ENCODE measurements around the gene S100A6. TPM values are rescaled to one million over a fixed set of nuclear protein-coding genes. Genes with fewer than 3 reads are reported as not detected.
A peak's percentile ranks its signal among the peaks of the same experiment; 100 is the strongest.
"Not testable (repeated sequence)": the region's sequence is repeated elsewhere in the genome, so short reads cannot be mapped to it uniquely, and the experiment has no call there.

S100A6 gene
- total RNA-seq, 4 donors from 2014 or later: 315 to 566 (median 427) TPM

DNA sequence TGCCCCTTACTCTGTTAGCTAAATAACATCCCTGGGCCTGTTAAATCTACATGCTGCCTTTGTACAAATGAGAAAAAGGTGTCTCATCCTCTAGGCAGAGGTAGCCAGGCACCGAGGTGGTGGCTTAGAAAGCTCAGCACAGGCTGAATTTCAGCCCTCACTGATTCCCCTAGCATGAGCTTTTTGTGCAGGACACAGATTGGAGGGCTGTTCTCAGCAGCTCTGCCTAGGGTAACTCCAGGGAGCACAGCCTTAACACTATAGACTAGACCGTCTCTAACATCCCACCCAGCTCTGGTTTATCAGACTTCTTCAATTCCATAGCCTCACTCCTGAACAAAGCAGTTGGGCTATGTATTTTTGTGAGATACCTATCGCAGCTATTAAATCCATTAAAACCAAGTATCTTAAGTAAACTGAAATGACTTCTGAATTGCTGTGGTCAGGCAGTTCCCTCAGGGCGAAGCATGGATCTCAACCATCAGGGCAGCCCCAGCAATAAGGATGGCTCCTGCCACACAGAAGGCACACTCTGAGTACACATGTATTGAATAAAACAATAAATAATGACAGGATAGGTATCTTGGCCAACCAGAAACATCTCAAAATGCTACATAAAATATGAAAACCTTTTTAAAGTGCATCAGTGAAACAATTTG, 14.8 kb downstream of the S100A6 start:
- ATAC-seq (ENCODE audit: low FRiP score): no peak

GRCh38 chr1:153520137-153520691, 15.6 kb downstream of the S100A6 start:
- ATAC-seq (ENCODE audit: low FRiP score): not testable (repeated sequence)

More for the DNA sequence above, 14.8 kb downstream of the S100A6 start:
- DNase-seq (ENCODE audit: low spot score): no peak
- TF ChIP-seq, protein P1, sequence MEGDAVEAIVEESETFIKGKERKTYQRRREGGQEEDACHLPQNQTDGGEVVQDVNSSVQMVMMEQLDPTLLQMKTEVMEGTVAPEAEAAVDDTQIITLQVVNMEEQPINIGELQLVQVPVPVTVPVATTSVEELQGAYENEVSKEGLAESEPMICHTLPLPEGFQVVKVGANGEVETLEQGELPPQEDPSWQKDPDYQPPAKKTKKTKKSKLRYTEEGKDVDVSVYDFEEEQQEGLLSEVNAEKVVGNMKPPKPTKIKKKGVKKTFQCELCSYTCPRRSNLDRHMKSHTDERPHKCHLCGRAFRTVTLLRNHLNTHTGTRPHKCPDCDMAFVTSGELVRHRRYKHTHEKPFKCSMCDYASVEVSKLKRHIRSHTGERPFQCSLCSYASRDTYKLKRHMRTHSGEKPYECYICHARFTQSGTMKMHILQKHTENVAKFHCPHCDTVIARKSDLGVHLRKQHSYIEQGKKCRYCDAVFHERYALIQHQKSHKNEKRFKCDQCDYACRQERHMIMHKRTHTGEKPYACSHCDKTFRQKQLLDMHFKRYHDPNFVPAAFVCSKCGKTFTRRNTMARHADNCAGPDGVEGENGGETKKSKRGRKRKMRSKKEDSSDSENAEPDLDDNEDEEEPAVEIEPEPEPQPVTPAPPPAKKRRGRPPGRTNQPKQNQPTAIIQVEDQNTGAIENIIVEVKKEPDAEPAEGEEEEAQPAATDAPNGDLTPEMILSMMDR (IDR thresholded peaks at IDR 0.05): no peak

DNA sequence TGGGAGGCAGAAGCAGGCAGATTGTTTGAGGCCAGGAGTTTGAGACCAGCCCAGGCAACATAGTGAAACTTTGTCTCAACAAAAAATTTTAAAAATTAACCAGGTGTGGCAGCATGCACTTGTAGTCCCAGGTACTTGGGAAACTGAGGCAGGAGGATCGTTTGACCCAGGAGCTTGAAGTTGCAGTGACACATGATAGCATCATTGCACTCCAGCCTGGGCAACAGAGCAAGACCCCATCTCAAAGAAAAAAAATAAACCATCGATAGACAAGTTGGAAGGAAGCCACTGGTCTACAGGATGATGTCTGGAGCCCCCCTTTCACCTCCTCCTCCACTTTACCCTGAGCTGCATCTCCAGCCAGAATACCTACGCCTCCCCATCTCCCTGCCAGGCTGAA, 16.5 kb downstream of the S100A6 start:
- ATAC-seq (ENCODE audit: low FRiP score) (no peak), DNase-seq (ENCODE audit: low spot score) (no peak)
- TF ChIP-seq, protein P1 (IDR thresholded peaks at IDR 0.05): no peak

More at GRCh38 chr1:153520137-153520691, 15.6 kb downstream of the S100A6 start:
- DNase-seq (ENCODE audit: low spot score): not testable (repeated sequence)

GRCh38 chr1:153515504-153516394, 20.0 kb downstream of the S100A6 start:
- TF ChIP-seq, protein P1 (IDR thresholded peaks at IDR 0.05): no peak

GRCh38 chr1:153513666-153514065, 22.1 kb downstream of the S100A6 start:
- ATAC-seq (ENCODE audit: low FRiP score): no peak
- TF ChIP-seq, protein P1 (IDR thresholded peaks at IDR 0.05): no peak

More at GRCh38 chr1:153515504-153516394, 20.0 kb downstream of the S100A6 start:
- DNase-seq (ENCODE audit: low spot score) (no peak), ATAC-seq (ENCODE audit: low FRiP score) (no peak)

DNA sequence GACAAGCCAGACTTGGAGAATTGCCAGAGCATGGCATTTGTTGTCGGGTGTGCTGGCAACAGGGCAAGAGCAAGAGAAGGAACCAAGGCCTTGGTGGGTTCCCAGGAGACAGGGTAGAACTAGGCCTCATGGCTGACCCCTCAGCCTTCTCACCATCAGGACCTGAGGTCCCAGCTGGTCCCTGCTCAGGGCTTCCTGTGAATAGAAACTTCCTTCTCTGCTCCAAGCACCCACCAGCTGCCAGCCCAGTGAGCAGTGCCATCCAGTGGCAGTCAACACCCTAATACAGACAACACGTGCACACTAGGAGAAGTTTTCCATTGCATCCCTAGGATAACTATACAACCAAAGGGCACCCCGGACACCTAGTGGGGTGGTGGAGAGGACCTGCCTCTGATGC, 22.8 kb downstream of the S100A6 start:
- TF ChIP-seq, protein P1 (IDR thresholded peaks at IDR 0.05): no peak
- ATAC-seq (ENCODE audit: low FRiP score) (no peak), DNase-seq (ENCODE audit: low spot score) (no peak)

More at GRCh38 chr1:153513666-153514065, 22.1 kb downstream of the S100A6 start:
- DNase-seq (ENCODE audit: low spot score): no peak

DNA sequence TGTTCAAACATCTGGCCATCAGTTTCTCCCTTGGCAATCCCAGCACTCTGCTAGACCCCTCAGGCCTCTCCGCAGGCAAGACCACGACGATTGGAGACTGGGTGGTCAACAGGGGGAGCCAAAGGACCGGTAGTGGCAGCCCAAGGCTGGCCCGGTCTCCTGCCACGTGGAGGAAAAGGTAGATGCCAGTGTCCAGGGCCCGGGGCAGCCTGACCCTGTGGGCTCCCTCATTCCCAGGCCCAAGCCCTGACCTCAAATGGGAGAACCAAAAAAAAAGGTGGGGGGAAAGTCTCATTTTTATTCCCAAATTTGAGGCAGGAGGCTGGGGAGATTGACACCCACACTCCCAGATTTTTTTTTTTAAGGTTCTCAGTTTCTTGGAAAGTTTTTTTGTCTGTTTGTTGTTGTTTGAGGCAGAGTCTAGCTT, 24.8 kb downstream of the S100A6 start:
- ATAC-seq (ENCODE audit: low FRiP score) (peak; percentile 68), DNase-seq (ENCODE audit: low spot score) (peak; percentile 75)
- TF ChIP-seq, protein P1 (IDR thresholded peaks at IDR 0.05): peak in 2 of 3 donors; percentile 62 to 67
